Neural cell (in vitro differentiated cells): ENCODE results near the gene IDI2. TPM values are rescaled to one million over a fixed set of nuclear protein-coding genes. Genes with fewer than 3 reads are reported as not detected.

Experiments
- H2AFZ ChIP-seq: fragments of 200-600, 300-800 bp; sonication (generic), shearing (Covaris generic); 2 replicates; pipeline ENCODE4 v1.6.0; 2014; ENCODE audit warnings: low read depth, mild to moderate bottlenecking, antibody characterized with exemption, low read length, moderate library complexity
- H3F3A ChIP-seq: fragments of 200-600 bp; shearing (Covaris generic); 2 replicates; pipeline ENCODE4 v1.6.1; 2016; ENCODE audit warnings: mild to moderate bottlenecking, moderate library complexity, mixed read lengths, antibody characterized with exemption, low read length; ENCODE audit not compliant: insufficient read depth, poor library complexity, severe bottlenecking
- H3K27ac ChIP-seq: fragments of 200-600, 300-800 bp; sonication (generic), shearing (Covaris generic); 2 replicates; pipeline ENCODE4 v1.5.1; 2014; ENCODE audit warnings: mild to moderate bottlenecking, low read length, moderate library complexity
- H3K27me3 ChIP-seq: fragments of 300-800, 200-600 bp; sonication (generic), shearing (Covaris generic); 2 replicates; pipeline ENCODE4 v1.6.0; 2014; ENCODE audit warnings: mild to moderate bottlenecking, low read depth, low read length, moderate library complexity; ENCODE audit not compliant: insufficient read depth
- H3K36me3 ChIP-seq: fragments of 300-800, 200-600 bp; sonication (generic), shearing (Covaris generic); 2 replicates; pipeline ENCODE4 v1.5.1; 2014; ENCODE audit warnings: mild to moderate bottlenecking, antibody characterized with exemption, low read length, moderate library complexity; ENCODE audit not compliant: insufficient read depth
- H3K4me2 ChIP-seq: fragments of 300-800, 200-600 bp; sonication (generic), shearing (Covaris generic); 2 replicates; pipeline ENCODE4 v1.6.0; 2014; ENCODE audit warnings: mild to moderate bottlenecking, low read length
- H3K4me3 ChIP-seq: fragments of 300-800, 200-600 bp; sonication (generic), shearing (Covaris generic); 2 replicates; pipeline ENCODE4 v1.5.1; 2014; ENCODE audit warnings: mild to moderate bottlenecking, low read length, moderate library complexity
- H3K79me2 ChIP-seq: fragments of 200-600 bp; shearing (Covaris generic); replicated peaks from 2 replicates; pipeline ENCODE4 v1.6.0; 2014; ENCODE audit warnings: mild to moderate bottlenecking, low read length, moderate library complexity; ENCODE audit not compliant: insufficient read depth
- H3K9ac ChIP-seq: fragments of 300-800, 200-600 bp; sonication (generic), shearing (Covaris generic); 2 replicates; pipeline ENCODE4 v1.6.1; 2016; ENCODE audit warnings: mild to moderate bottlenecking, low read length, mixed read lengths
- H3K9me2 ChIP-seq: fragments of 200-600 bp; shearing (Covaris generic); 2 replicates; pipeline ENCODE4 v1.6.1; 2016; ENCODE audit warnings: mild to moderate bottlenecking, low read length, mixed read lengths; ENCODE audit not compliant: insufficient read depth
- H3K9me3 ChIP-seq: fragments of 200-600, 300-800 bp; sonication (generic), shearing (Covaris generic); 2 replicates; pipeline ENCODE4 v1.6.1; 2016; ENCODE audit warnings: mild to moderate bottlenecking, mixed run types, low read length, moderate library complexity, mixed read lengths
- H4K20me1 ChIP-seq: fragments of 200-600 bp; shearing (Covaris generic); 2 replicates; pipeline ENCODE4 v1.6.1; 2016; ENCODE audit warnings: mild to moderate bottlenecking, mixed run types; ENCODE audit not compliant: insufficient read depth
- CTCF ChIP-seq: fragments of 450-650 bp; IDR thresholded peaks from 2 replicates; pipeline ENCODE4 v1.5.1; 2014; ENCODE audit warnings: antibody characterized with exemption, mild to moderate bottlenecking, moderate library complexity; ENCODE audit not compliant: poor library complexity, severe bottlenecking
- EP300 ChIP-seq: fragments of 450-650 bp; conservative IDR thresholded peaks from 2 replicates; pipeline ENCODE4 v1.6.1; 2014; ENCODE audit warnings: antibody characterized with exemption, mild to moderate bottlenecking, moderate library complexity; ENCODE audit not compliant: poor library complexity, severe bottlenecking
- EZH2 ChIP-seq: fragments of 200-600, 300-800 bp; shearing (Covaris generic), sonication (generic); IDR thresholded peaks from 2 replicates; pipeline ENCODE4 v1.6.1; 2014; ENCODE audit warnings: antibody characterized with exemption, low read length, borderline replicate concordance, mild to moderate bottlenecking; ENCODE audit not compliant: insufficient read depth, poor library complexity, severe bottlenecking
- MXI1 ChIP-seq: fragments of 450-650 bp; conservative IDR thresholded peaks from 2 replicates; pipeline ENCODE4 v1.6.1; 2014; ENCODE audit warnings: antibody characterized with exemption, mild to moderate bottlenecking; ENCODE audit not compliant: poor library complexity, severe bottlenecking
- POLR2AphosphoS5 ChIP-seq: IDR thresholded peaks from 2 replicates; pipeline ENCODE4 v1.6.1; 2012
- RAD21 ChIP-seq: fragments of 450-650 bp; conservative IDR thresholded peaks from 2 replicates; pipeline ENCODE4 v1.6.1; 2014; ENCODE audit warnings: antibody characterized with exemption, mild to moderate bottlenecking, moderate library complexity
- REST ChIP-seq: IDR thresholded peaks from 2 replicates; pipeline ENCODE4 v1.6.1; 2012; ENCODE audit warnings: borderline replicate concordance
- SMC3 ChIP-seq: fragments of 450-650 bp; conservative IDR thresholded peaks from 2 replicates; pipeline ENCODE4 v1.6.1; 2014; ENCODE audit warnings: antibody characterized with exemption, mild to moderate bottlenecking, moderate library complexity; ENCODE audit not compliant: poor library complexity
- TAF1 ChIP-seq: IDR thresholded peaks from 2 replicates; pipeline ENCODE4 v1.6.1; 2012; ENCODE audit warnings: low read depth
- polyA plus RNA-seq: library from polyadenylated mRNA; depleted of rRNA; stranded (reverse); fragments of >200 nt; gene quantifications from 2 replicates; pipeline ENCODE4 v1.2.3, GENCODE V29; 2014

Gene IDI2
- polyA plus RNA-seq, 1 donor from 2014 or later: 0.24 TPM

- H3K4me3 ChIP-seq: no peak overlapping the region
- no peak overlapping the region for H3K4me2 ChIP-seq
- H3K9me2 ChIP-seq: no peaks in the 10 kb centered on the region
- H2AFZ ChIP-seq: no peak overlapping the region
- no peak overlapping the region for H3K9ac ChIP-seq
- TF ChIP-seq TAF1: no peak
- TF ChIP-seq MXI1: no peak
- TF ChIP-seq SMC3: no peak
- TF ChIP-seq POLR2AphosphoS5: no peak
- TF ChIP-seq EZH2: no peak
- TF ChIP-seq REST: no peak
- TF ChIP-seq RAD21: no peak
- TF ChIP-seq CTCF: no peak
- no peak for TF ChIP-seq EP300
- H3K27me3 ChIP-seq: no peaks in the 10 kb centered on the region
- peaks cover 10% of the 10 kb centered on the region for H3K79me2 ChIP-seq
- no peaks in the 10 kb centered on the region for H4K20me1 ChIP-seq
- H3F3A ChIP-seq: no peaks in the 10 kb centered on the region
- H3K9me3 ChIP-seq: no peaks in the 10 kb centered on the region
- peaks cover 11% of the 10 kb centered on the region for H3K36me3 ChIP-seq
- H3K27ac ChIP-seq: no peak overlapping the region
These were observed 29.6 kb downstream of the IDI2 start for GRCh38 chr10:996031-996430.

- Histone ChIP-seq H3K36me3 (peaks cover 7% of the 10 kb centered on the region), H3K27ac (no peak overlapping the region), H3F3A (no peaks in the 10 kb centered on the region), H3K9me2 (no peaks in the 10 kb centered on the region), H3K4me2 (no peak overlapping the region), H2AFZ (no peak overlapping the region), H3K9me3 (no peaks in the 10 kb centered on the region), H3K79me2 (peaks cover 15% of the 10 kb centered on the region), H4K20me1 (no peaks in the 10 kb centered on the region), H3K9ac (no peak overlapping the region), H3K4me3 (no peak overlapping the region), H3K27me3 (no peaks in the 10 kb centered on the region)
- no peak for TF ChIP-seq CTCF
- TF ChIP-seq SMC3: no peak
- TF ChIP-seq MXI1: no peak
- no peak for TF ChIP-seq TAF1
- TF ChIP-seq EZH2: no peak
- no peak for TF ChIP-seq RAD21
- TF ChIP-seq REST: no peak
These were observed 30.1 kb downstream of the IDI2 start for GRCh38 chr10:995559-995926.
